Gastroesophageal sphincter (tissue), 4 donors: ENCODE data around the gene MXRA7. TPM values are rescaled to one million over a fixed set of nuclear protein-coding genes. Genes with fewer than 3 reads are reported as not detected.

Experiments used
- ATAC-seq: fragments of 150-250 bp; one replicate; pipeline ENCODE4 v1.9.1; 2016; ENCODE audit warnings: mild to moderate bottlenecking, moderate library complexity
- H3K27ac ChIP-seq, 4 donors: fragments of 200-600 bp; sonication (generic) in 3 of 4; 1 replicate in 3 of 4; 2 replicates in 1 of 4; pipeline ENCODE4 v1.5.1; 2016 to 2019
- H3K27me3 ChIP-seq: fragments of 200-600 bp; sonication (generic); one replicate; pipeline ENCODE4 v1.5.1; 2019
- H3K36me3 ChIP-seq, 2 donors: fragments of 200-600 bp; sonication (generic); one replicate each; pipeline ENCODE4 v1.5.1; 2019; ENCODE audit warnings: control low read depth in 1 of 2
- H3K4me1 ChIP-seq, 3 donors: fragments of 200-600 bp; sonication (generic); 1 replicate in 2 of 3; 2 replicates in 1 of 3; pipeline ENCODE4 v1.5.1; 2016 to 2019; ENCODE audit warnings: control low read depth in 2 of 3
- H3K4me3 ChIP-seq, 2 donors: fragments of 200-600 bp; sonication (generic); one replicate each; pipeline ENCODE4 v1.5.1; 2019; ENCODE audit warnings: mild to moderate bottlenecking in 1 of 2, moderate library complexity in 1 of 2
- H3K9me3 ChIP-seq, 3 donors: fragments of 200-600 bp; sonication (generic); one replicate each; pipeline ENCODE4 v1.5.1; 2017 to 2019; ENCODE audit warnings: control low read depth in 2 of 3
- CTCF ChIP-seq, 4 experiments: fragments of 200-600 bp in 2 of 4; fragments of 450-650 bp in 2 of 4; sonication (generic) in 1 of 4; IDR thresholded peaks; one replicate each; pipeline ENCODE4 v1.5.1; 2017 to 2019; ENCODE audit warnings: antibody characterized with exemption in 4 of 4, mild to moderate bottlenecking in 2 of 4, moderate library complexity in 2 of 4
- EP300 ChIP-seq: sonication (generic); formaldehyde crosslinking; IDR thresholded peaks from one replicate; pipeline ENCODE4 v1.6.1; 2017; ENCODE audit warnings: antibody characterized with exemption, mild to moderate bottlenecking
- POLR2A ChIP-seq, 2 donors: fragments of 450-650 bp; IDR thresholded peaks; one replicate each; pipeline ENCODE4 v1.6.1; 2017; ENCODE audit warnings: antibody characterized with exemption in 2 of 2, mild to moderate bottlenecking in 2 of 2, moderate library complexity in 1 of 2
- POLR2AphosphoS5 ChIP-seq: sonication (generic); formaldehyde crosslinking; IDR thresholded peaks from one replicate; pipeline ENCODE4 v1.6.1; 2017; ENCODE audit warnings: antibody characterized with exemption
- WGBS, 2 donors: methylation state at CpG; one replicate each; pipeline ENCODE4 v1.1.5; 2018; ENCODE audit warnings: low coverage in 1 of 2; 5-methylcytosine and 5-hydroxymethylcytosine counted together
- total RNA-seq, 4 donors: library from RNA; depleted of rRNA; stranded (reverse); fragments of >200 nt; gene quantifications; one replicate each; pipeline ENCODE4 v1.1.0, GENCODE V29; 2016

The MXRA7 gene
- 100 to 1,000 TPM; 333 to 451 (median 412) TPM for total RNA-seq

- peak; percentile 70 for ATAC-seq
- TF ChIP-seq CTCF (IDR thresholded peaks at IDR 0.05) (no peak), POLR2AphosphoS5 (peak; percentile 57), EP300 (no peak), POLR2A (IDR thresholded peaks at IDR 0.05) (no peak)
- Histone ChIP-seq H3K36me3 (peaks cover 0 to 32% of the 10 kb centered on the region in 2 donors), H3K27me3 (no peaks in the 10 kb centered on the region), H3K27ac (peak within 1 kb of the TSS; percentile 95 to 98 (median 96)), H3K4me3 (peak within 1 kb of the TSS; percentile 73), H3K9me3 (no peaks in the 10 kb centered on the region), H3K4me1 (peaks cover 6 to 82% (median 39%) of the 10 kb centered on the region in 3 donors)
- WGBS, 2 donors = 19% methylated on average over 5 of the region's 56 CpGs; no CpG with 5 or more reads in 1 of the 2 donors
Observed at GRCh38 chr17:76710863-76711611, at the start of gene MXRA7. MXRA7 (minus strand) TSS chr17:76710965; CDS start chr17:76710946, 19 bp downstream.

- H3K4me1 ChIP-seq = no peaks in the 10 kb centered on the region
- H3K9me3 ChIP-seq = no peaks in the 10 kb centered on the region
- 89 to 93% methylated on average over 2 to 3 of the region's 3 CpGs for WGBS, 2 donors
- H3K4me3 ChIP-seq = no peak overlapping the region
- TF ChIP-seq POLR2AphosphoS5 (no peak), EP300 (no peak), CTCF (IDR thresholded peaks at IDR 0.05) (no peak), POLR2A (IDR thresholded peaks at IDR 0.05) (no peak)
- no peak overlapping the region for H3K27ac ChIP-seq
- no peaks in the 10 kb centered on the region for H3K27me3 ChIP-seq
- H3K36me3 ChIP-seq = peaks cover 0 to 84% of the 10 kb centered on the region in 2 donors
- no peak for ATAC-seq
Observed at GRCh38 chr17:76758570-76758969, 47.8 kb upstream of the MXRA7 start.

- ATAC-seq = no peak
- 82 to 93% methylated on average over 4 to 5 of the region's 5 CpGs for WGBS, 2 donors
Observed at GRCh38 chr17:76757256-76757655, 46.5 kb upstream of the MXRA7 start.

GRCh38 chr17:76755285-76755684 lies 44.5 kb upstream of the MXRA7 start:
- no peak overlapping the region for H3K27ac ChIP-seq
- no peak for ATAC-seq
- no peaks in the 10 kb centered on the region for H3K4me1 ChIP-seq
- H3K9me3 ChIP-seq = no peaks in the 10 kb centered on the region
- 89 to 90% methylated on average over 1 to 2 of the region's 2 CpGs for WGBS, 2 donors
- peaks cover 0 to 91% of the 10 kb centered on the region in 2 donors for H3K36me3 ChIP-seq
- H3K4me3 ChIP-seq = no peak overlapping the region
- H3K27me3 ChIP-seq = no peaks in the 10 kb centered on the region
- no peak for TF ChIP-seq CTCF (IDR thresholded peaks at IDR 0.05)
- TF ChIP-seq POLR2AphosphoS5 = no peak
- no peak for TF ChIP-seq EP300
- no peak for TF ChIP-seq POLR2A (IDR thresholded peaks at IDR 0.05)

More at GRCh38 chr17:76757256-76757655, 46.5 kb upstream of the MXRA7 start:
- H3K4me3 ChIP-seq = no peak overlapping the region
- H3K27me3 ChIP-seq = no peaks in the 10 kb centered on the region
- TF ChIP-seq POLR2AphosphoS5 = no peak
- TF ChIP-seq POLR2A (IDR thresholded peaks at IDR 0.05) = no peak
- TF ChIP-seq CTCF (IDR thresholded peaks at IDR 0.05) = no peak
- TF ChIP-seq EP300 = no peak
- no peaks in the 10 kb centered on the region for H3K9me3 ChIP-seq
- peaks cover 0 to 87% of the 10 kb centered on the region in 2 donors for H3K36me3 ChIP-seq
- no peaks in the 10 kb centered on the region for H3K4me1 ChIP-seq
- H3K27ac ChIP-seq = no peak overlapping the region
